ENCODE data around the gene KBTBD2.
A peak's percentile ranks its signal among the peaks of the same experiment; 100 is the strongest.
"Not testable (repeated sequence)": the region's sequence is repeated elsewhere in the genome, so short reads cannot be mapped to it uniquely, and the experiment has no call there.

KBTBD2 gene

DNA sequence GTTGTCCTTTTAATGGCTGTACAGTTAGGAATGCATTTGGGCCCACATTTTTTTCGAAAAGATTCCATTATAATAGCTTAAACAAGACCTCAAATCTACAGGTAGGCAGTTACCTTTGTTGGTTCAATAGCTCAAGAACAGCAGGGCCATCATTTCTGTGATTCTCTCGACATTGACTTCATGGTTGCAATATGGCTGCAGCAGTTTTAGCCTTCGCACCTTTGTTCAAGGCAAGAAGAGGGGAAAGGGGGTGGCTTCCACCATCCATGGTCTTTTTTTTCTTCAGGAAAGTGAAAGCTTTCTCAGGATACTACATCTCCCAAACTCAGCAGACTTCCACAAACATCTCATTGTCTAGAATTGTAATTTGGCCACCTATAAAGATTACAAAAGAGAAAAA is 2.2 kb upstream of the KBTBD2 start:
- DNase-seq (ENCODE audit: low read depth, low spot score), result no peak

DNA sequence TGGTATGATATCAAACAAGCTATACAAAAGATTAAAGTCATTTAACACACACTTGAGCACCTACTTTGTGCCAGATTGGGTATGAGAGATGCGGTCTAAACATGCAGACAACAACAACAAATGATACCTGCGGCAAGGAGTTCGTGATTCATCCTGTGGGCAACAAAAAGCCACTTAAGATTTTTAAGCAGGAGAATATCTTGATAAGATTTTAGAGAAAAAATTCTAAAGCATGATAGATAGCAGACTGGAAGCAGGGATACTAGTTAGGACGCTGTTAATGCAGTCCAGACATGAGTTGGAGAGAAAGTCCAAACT is 1.6 kb upstream of the KBTBD2 start:
- no peak for DNase-seq (ENCODE audit: low read depth, low spot score)

DNA sequence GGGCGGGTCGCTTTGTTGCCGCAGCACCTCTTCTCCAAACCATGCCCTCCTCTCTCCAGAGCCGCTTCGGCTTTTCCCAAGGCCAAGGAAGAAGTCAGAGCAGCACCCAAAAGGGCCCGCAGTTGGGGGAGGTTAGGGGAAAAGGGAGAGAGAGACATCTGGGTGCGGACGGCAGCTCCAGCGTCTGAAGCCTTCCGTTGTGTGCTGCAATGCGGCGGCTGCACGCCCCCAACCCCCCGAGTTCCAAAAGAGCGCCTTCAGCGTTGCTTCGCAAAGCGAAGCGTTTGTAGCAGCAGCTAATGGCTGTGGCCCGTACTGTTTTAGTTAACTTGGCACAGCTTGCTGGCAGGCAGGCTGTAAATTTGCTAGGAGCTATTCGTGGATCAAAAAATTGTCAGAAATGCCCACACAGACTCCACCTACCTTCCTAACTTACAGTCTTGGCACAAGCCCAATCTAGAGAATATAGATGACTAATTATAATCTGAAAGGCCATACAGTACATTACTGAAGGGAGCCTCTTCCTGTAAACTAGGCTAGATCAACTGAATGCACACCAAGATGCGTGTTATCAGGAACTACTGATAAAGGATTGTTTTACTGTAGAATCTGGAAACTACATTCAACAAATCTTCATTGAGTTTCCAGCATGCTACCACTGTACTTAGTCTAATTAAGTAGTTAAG is 1.1 kb upstream of the KBTBD2 start:
- DNase-seq (ENCODE audit: low read depth, low spot score), result no peak

DNA sequence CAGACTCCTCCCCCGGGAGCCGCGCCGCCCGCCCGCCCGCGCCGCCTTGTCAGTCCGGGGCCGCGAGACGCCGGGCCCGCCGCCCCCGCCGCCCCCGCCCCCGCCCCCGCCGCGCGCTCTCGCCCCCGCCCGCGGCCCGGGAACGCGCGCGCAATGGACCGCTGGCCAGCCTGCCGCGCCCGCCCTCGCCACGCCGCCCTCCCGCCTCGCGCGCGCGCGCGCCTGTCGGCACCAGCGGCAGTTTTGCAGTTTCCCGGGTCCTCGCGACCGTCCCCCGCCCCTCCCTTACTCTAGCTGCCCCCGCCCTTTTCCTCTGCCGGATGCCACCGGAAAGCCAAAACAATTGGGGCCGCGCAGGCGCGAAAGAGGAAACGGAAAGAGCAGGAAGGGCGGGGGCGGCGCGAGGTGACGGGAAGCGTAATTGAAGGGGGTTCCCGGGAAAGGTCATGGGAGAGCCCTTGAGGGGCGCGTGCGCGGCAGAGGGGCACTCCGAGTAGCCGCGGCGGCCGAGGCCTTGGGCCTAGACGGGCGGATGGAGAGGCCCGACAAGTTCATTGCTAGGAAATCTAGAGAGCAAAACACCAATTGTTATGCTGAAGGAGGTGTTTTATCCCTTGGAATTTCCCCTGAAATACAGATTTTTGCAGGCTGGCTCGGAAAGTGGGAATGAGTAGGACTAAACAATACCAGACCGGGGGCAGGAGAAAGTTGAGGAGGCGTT is 400 bp upstream of the KBTBD2 start:
- peak; percentile 66 for DNase-seq (ENCODE audit: low read depth, low spot score)

DNA sequence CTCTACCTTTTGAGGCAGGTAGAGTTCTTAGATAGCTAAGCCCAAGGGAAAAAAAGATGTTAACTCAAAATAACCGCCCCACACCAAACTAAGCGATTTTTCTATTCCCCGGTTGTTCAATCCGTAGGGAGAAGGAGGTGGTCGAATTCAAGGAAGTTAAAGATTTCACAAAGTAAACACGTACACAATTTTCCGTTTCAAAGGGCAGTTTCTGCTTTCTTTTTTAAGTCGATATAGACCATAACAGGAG is 842 bp downstream of the KBTBD2 start:
- no peak for DNase-seq (ENCODE audit: low read depth, low spot score)

DNA sequence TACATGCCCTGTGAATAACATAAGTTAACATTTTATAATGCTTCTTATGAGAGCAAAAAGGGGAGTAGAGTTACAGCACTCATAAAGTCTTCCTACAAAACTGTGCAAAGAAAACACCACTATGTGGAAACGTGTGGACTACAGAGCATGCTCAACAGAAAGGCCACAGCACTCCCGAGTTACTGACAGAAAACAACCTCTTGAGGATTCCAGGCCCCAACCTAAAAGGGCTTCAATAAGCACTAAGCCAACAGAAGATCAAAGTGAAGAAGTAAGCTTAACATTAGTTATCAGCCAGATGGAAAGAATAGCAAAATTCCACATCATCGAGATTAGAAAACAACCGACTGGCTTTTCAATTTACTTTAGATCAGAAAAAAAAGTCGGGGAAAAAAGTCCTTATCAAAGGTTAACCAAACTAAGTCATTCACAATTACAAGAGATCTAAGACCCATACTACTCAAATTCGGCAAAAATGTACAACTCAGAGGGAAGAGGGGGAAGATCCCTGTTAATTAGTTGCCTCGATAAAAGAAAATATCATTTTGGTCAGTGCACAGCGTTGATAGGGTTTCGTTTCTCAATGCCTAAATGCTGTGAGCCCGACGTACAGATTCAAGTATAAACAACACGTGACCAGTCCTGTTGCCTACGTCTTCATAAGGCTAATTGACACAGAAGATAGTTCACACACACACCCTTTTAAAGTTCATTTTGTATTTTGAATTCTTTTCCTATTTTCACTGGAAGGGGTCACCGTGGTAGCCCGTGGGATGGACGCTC is 1.4 kb downstream of the KBTBD2 start:
- no peak for DNase-seq (ENCODE audit: low read depth, low spot score)

DNA sequence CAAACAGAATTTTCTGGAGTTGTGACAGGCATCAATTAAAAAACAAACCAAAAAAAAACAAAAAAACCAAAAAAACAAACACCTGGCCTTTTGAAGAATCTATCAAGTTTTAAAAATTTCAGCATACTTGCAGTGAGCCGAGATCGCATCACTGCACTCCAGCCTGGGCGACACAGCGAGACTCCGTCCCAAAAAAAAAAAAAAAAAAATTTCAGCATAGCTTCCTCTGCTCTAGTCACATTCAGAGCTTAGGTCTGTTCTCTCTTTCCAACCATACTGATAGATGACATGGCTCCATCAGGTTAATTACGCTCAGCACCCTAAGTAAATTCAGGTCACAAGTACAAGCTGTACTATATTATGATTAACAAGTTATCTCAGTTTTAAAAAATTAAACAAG is 3.1 kb downstream of the KBTBD2 start:
- DNase-seq (ENCODE audit: low read depth, low spot score), result no peak

DNA sequence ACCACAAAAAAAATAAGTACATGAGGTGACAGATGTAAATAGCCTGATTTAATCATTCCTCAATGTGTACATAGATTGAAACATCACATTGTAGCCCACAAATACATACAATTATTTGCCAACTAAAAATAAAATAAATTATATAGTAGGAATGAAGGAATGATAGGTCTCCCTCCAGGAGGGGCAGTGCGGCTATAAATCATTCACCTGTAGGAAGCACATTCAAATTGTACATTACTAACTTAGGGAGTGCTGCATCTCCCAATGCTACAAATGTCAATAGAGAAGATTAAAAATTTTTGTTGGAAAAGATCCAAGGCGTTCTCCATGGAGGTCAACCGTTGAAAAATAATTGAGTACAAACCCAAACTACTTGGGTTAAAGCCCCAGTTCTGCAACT is 4.2 kb downstream of the KBTBD2 start:
- no peak for DNase-seq (ENCODE audit: low read depth, low spot score)

DNA sequence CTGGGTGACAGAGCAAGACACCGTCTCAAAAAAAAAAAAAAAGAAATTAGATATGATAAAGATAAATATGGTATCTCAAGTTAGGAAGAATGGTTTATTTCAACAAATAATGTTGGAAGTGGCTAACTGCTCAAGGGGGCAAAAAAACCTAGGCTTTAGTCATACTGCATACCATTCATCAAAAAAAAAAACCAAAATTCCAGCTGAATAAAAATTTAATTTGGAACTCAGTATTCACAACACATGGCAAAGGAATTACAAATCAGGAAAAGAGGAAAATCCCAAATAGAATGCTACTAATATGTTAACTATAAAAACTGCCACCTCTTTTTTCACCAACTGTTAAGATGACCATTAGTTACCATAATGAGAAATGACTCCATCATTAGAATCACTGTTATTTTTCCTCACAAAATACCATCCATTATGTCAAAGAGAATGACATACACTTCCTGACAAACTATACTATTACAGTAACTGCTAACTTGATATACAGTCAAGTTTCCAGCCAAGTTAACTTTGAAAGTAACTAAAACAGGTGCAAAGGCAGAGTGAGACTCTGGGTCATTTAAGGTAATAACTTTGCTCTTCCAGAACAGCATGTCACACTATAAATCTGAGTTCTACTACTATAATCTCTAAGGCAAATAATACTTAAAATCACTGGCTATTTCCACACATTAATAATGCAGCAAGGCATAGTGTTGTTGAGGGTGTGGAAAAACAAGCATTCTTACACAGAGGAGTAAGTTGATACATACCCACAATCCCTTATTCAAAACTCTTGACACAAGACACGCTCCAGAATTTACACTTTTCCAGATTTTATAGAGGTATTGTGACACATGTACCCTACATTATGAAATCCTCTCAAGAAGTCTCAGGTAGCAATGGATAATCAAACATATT is 10.2 kb downstream of the KBTBD2 start:
- DNase-seq (ENCODE audit: low read depth, low spot score), result no peak

DNA sequence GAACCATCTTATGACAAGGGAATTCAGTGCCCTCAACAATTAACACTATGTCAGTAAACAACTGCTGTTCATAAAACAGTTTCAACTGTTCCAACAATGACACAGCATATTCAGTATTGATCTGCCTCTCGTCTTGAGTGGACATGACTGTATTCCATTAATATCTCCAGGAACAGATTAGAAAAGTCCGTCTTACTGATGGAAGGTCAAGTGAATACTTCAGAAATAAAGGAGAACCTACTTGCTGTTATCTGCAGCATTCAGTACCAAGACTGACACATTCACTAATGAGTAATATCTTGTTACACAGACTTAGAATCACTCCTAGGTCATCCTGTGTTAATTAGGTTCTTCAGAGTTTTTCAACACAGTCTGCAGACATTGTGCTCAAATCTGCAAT is 12.1 kb downstream of the KBTBD2 start:
- DNase-seq (ENCODE audit: low read depth, low spot score), result no peak

DNA sequence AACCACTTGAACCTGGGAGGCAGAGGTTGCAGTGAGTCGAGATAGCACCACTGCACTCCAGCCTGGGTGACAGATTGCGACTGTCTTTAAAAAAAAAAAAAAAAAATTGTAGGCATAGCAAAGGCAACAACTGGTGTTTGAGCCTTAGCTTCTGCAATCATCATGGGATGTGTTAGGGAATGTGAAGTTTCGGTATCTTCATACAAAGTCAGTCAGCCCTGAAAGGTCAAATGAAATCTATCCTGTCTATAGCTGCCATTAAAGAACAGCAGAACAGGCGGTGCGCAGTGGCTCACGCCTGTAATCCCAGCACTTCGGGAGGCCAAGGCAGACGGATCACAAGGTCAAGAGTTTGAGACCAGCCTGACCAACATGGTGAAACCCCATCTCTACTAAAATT is 13.5 kb downstream of the KBTBD2 start:
- not testable (repeated sequence) for DNase-seq (ENCODE audit: low read depth, low spot score)

DNA sequence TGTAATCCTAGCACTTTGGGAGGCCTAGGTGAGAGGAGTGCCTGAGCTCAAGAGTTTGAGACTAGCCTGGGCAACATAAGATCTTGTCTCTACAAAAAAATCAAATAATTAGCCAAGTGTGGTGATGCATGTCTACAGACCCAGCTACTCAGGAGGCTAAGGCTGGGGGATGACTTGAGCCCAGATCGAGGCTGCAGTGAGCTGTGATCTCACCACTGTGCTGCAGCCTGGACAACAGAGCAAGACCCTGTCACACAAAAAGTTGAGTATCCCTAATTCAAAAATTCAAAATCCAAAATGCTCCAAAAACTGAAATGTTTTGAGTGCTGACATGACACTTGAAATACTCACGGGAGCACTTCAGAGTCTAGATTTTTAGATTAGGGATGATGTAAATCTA is 19.1 kb downstream of the KBTBD2 start:
- no peak for DNase-seq (ENCODE audit: low read depth, low spot score)

DNA sequence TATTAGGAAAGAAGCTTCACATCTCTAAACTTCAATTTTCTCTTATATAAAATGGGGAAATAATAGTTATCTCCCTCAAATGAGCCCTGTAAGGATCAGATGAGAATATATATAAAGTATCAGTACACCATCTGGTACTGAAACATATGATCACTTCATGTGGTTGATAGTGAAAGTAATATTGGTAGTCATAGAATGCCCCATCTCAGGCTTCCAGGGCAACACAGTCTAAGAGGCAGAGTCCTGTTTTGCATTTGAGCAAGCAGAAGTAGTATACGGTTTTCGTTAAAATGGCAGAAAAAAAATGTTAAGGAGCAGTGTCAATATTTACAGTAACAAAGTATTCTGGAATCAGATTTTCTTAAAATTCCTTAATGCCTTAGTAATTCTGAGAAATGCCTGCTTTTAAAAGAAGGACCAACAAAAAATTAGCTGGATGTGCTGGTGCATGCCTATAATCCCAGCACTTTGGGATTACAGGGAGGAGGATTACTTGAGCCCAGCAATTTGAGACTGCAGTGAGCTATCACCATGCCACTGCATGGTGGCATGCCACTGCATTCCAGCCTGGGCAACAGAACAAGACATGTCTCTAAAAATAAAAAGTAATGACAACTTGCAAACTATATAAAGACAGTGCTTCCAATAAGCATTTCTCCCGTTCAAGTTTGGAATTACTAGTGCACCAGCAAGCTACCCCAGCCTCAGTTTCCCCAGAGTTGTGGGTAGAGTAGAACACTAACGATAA is 19.8 kb downstream of the KBTBD2 start:
- no peak for DNase-seq (ENCODE audit: low read depth, low spot score)

DNA sequence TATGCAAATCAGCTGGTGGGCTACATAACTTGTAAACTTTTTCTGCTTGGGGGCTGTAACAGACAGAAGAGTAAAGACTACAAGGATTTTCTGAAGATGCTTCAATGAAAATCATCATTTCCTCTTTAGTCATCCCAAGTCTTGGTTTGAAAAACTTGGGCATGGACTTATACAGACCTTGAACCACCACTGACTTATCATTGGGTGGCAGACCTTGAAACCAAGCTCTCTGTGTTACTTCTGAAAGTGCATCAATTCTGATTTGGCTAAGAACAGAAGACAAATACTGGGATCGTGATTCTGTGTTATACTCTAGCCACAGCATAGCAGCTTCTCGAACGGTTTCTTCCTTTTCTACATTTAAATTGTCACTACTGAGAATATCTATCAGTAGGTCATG is 21.3 kb downstream of the KBTBD2 start:
- DNase-seq (ENCODE audit: low read depth, low spot score), result no peak

DNA sequence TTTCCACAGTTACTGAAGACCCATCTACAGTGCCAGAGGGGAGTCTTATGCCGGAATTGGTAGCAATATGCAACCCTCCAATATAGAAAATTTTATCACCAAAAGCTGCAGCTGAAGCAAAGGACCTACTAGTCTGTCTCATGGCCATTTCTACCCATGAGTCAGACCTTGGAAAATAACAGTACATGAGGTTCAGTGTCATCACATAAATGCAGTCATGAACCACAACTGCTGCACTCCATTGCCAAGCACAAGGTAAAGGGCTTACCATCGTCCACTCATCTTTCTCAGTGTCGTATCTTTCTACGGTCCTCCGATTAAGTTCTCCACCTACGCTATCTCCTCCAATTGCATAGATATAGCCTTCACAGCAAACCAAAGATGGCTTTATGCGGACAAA is 21.8 kb downstream of the KBTBD2 start:
- no peak for DNase-seq (ENCODE audit: low read depth, low spot score)

DNA sequence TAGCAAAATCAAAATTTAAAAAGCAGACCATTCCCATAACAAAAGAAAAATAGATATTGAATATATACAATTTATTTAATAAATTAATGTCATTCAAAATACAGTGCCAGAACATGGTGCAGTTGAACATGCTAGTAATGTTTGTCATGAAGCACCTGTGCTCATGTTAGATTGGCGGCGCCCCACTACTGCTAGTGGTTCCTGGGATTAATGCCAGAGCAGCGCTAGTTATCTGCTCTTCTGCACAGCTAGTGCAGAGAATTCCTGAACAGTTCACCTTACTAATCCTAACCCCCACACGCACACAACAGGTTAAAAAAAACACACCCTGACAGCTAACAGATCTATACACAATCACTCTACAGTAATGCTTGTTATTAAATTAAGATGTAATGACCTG is 23.4 kb downstream of the KBTBD2 start:
- no peak for DNase-seq (ENCODE audit: low read depth, low spot score)

DNA sequence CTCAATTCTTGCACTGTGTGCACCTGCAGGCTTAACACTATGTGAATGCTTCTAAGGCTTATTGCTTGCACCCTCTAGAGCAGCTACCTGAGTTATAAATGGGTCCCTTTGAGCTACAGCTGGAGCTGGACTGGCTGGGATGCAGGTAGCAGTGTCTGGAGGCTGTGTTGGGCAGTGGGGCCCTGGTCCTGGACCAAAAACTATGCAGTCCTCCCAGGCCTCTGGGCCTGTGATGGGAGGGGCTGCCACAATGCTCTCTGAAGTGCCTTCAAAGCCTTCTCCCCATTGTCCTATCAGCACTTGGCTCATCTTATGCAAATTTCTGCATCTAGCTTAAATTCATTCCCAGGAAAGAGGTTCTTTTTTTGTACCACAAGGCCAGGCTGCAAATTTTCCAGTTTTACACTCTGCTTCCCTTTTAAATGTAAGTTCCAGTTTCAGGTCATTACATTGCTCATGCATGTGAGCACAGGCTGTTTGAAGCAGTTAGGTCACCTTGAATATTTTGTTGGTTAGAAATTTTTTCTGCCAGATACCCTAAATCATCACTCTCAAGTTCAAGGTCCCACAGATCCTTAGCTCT is 26.0 kb downstream of the KBTBD2 start:
- DNase-seq (ENCODE audit: low read depth, low spot score), result no peak

DNA sequence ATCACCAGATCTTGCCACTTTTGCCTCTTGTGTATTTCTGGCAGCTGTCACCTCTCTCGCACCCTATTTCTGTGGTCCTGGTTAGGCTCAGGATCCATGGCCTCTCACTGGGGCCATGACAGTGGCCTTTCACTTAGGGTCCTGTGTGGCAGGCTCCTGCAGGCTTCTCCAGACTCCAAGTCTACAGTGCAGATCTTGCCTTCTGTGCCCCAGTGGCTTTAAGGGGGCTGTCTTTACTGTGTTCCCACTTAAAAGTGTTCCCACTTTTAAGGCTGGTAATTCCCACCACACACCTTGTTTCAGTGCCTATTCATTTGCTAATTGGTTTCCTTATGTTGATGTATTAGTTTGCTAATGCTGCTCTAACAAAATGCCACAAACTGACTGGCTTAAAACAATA is 27.7 kb downstream of the KBTBD2 start:
- not testable (repeated sequence) for DNase-seq (ENCODE audit: low read depth, low spot score)

DNA sequence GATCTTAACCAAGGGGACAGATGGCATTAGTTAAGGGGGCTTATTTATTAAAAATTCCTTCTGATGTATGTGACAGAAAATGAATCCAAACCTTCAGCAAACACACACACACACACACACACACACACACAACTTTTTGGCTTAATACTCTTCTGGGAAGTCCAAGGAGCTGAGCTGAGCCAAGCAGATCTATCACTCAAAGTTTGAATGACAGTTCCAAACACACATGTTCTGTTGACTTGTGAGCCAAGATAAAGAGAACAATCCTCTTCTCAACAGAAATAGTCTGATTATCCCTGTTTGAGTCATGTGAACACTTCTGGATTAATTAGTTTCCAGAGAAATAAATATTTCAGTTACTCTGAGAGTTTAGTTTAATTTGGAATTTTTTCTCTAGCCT is 31.5 kb downstream of the KBTBD2 start:
- no peak for DNase-seq (ENCODE audit: low read depth, low spot score)

DNA sequence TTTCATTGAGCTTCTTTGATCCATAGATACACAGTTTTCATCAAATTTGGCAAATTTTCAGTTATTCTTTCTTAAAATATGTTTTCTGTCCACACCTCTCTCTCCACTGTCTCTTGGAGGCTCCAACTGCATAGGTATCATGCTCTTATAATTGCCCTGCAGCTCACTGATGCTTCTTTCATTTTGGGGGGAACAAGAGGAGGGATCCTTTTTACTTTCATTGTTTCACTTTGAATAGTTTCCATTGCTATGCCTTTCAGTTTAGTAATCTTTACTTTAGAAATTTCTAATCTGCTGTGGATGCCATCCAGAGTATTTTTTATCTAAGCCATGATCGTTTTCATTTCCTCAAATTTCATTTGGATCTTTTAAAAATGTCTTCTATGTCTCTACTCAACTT is 32.9 kb downstream of the KBTBD2 start:
- DNase-seq (ENCODE audit: low read depth, low spot score), result no peak

DNA sequence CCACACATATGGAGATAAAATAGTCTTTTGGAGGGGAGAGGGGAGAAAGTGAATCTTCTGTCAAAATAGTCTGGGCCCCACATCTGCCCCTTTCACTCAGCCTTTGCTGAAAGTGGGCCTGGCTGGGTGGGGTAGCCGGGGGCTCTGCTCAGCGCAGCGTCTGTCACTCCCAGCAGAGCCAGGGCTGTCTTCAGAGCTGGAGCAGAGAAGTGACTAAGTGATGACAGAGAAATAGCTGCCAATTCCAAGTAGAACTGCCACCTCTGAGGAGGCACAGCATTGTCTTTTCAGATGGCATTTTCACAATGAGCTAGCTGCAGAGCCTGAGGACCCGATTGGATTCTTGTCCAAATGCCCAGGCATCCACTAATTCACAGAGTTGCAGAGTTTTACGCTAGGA is 34.5 kb downstream of the KBTBD2 start:
- not testable (repeated sequence) for DNase-seq (ENCODE audit: low read depth, low spot score)

Data from brain pericyte (primary cell).